GM12873 (cell line): ENCODE measurements around the gene NEURL1B.

ENCODE experiments used
- TF ChIP-seq, protein P1 (sequence below): IDR thresholded peaks from 2 replicates; pipeline ENCODE4 v1.5.1; 2012; ENCODE audit warnings: low read depth, mild to moderate bottlenecking, moderate library complexity, low read length, control low read depth; ENCODE audit not compliant: insufficient read depth; ENCODE audit errors: missing control alignments

Gene NEURL1B

DNA sequence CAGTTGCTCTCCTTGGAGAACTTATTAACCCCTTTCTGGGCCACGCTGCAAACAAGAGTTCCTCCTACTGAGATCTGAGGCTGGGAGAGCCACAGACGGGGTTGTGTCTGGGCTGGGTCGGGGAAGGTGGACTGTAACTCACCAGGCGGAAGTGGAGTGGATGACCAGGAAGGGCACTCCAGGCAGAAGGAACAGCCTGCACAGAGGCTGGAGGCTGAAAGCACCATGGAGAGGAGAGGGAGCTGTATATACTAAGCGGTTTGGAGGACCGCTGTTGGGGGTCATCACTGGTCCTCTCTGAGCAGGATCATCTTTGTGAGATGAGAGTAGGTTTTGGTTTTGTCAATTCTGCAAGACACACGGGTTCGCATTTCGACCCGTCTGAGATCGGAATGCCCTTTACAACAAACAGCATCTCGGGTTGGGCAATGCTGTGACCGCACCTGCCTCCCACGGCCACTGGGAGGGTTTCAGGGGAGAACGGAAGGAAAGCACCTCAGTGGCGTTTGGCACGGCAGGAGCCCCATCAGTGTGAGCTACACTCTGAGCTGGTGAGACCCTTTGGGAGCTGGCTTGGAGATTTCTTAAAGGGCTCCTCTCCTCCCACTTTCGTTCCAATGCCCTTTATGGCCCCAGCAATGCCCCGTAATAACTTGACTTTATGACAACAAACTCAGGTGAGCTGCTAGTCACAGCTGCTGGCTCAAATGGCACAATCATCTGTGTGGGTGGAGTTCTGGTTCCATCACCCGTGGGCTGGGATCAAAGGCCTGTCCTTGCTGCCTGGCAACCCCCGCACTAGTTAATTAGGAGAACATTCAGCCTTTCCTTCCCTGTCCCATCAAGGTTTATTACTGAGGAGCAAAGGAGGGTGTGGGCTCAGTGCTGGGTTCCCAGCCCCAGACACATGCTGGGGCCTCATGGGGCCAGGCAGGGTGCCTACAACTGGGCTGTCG, 18.7 kb upstream of the NEURL1B start:
- TF ChIP-seq, protein P1, sequence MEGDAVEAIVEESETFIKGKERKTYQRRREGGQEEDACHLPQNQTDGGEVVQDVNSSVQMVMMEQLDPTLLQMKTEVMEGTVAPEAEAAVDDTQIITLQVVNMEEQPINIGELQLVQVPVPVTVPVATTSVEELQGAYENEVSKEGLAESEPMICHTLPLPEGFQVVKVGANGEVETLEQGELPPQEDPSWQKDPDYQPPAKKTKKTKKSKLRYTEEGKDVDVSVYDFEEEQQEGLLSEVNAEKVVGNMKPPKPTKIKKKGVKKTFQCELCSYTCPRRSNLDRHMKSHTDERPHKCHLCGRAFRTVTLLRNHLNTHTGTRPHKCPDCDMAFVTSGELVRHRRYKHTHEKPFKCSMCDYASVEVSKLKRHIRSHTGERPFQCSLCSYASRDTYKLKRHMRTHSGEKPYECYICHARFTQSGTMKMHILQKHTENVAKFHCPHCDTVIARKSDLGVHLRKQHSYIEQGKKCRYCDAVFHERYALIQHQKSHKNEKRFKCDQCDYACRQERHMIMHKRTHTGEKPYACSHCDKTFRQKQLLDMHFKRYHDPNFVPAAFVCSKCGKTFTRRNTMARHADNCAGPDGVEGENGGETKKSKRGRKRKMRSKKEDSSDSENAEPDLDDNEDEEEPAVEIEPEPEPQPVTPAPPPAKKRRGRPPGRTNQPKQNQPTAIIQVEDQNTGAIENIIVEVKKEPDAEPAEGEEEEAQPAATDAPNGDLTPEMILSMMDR = peak; percentile 11

DNA sequence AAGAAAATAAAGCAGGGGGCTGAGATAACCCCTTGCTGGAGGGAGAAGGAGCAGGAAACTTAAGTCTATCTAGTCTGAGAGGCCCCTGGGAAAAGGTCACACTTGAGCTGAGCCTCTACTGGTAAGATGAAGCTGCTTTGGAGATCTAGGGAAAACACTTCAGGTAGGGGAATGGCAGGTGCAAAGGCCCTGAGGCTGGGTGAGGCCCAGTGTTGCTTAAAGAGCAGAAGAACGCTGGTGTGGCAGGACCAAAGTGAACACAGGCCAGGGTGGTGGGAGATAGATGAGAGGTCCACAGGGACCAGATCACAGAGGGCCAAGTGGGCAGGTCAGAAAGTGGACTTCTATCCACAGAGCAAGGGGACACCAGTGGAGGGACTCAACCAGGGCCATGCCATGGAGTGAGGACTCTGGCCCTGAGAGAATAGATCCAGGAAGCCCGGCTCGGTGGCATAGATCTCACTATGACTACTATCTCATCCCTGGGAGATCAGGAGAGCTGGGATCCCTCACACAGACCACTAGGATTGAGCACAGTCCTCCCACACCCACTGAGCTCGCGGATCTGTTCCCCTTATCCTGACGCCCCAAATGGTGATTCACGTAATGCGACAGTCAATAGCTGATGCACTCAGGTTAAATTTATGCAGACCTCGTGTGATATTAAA, 17.6 kb upstream of the NEURL1B start:
- TF ChIP-seq, protein P1 = no peak

DNA sequence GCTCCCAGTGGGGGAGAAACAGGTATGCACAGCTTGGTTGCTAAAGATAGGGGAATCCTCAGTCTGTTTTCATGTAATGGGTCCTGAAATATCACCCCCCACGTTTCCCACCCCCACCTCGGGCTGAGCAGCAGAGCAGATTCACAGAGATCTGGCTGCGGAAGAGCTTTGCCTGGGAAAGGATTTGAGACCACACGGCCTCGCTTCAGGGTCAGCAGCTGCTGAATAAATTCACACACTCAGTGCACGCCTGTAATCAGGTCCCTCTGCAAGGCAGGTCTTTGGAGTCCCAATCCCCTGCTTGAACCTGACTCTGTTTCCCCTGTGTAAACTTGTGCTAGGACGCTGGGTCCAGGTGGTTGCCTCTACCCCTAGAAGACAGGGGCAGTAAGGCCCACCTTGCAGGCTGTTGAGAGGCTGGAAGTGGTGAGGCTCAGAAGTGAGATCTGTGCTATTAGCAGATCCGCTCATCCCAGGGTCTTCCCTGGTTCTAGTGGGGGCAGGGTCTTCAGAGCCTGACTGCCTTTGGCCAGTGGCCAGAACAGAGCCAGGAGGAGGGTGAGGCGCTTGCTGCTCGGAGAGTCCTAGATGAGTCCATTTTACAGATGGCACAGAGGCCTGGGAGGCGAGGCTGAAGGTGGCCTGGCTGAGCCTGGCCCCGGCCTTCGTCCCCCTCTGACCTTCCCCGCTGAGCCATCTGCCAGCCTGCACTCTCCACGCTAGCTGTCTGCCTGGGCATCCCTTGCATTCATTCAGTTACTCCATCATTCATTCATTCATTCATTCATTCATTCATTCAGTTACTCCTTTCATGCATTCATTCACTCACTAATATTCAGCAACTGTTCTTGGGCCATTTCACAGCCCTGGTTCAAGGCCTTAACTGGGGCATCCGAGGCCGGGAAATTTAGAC, 16.7 kb upstream of the NEURL1B start:
- TF ChIP-seq, protein P1 = no peak

DNA sequence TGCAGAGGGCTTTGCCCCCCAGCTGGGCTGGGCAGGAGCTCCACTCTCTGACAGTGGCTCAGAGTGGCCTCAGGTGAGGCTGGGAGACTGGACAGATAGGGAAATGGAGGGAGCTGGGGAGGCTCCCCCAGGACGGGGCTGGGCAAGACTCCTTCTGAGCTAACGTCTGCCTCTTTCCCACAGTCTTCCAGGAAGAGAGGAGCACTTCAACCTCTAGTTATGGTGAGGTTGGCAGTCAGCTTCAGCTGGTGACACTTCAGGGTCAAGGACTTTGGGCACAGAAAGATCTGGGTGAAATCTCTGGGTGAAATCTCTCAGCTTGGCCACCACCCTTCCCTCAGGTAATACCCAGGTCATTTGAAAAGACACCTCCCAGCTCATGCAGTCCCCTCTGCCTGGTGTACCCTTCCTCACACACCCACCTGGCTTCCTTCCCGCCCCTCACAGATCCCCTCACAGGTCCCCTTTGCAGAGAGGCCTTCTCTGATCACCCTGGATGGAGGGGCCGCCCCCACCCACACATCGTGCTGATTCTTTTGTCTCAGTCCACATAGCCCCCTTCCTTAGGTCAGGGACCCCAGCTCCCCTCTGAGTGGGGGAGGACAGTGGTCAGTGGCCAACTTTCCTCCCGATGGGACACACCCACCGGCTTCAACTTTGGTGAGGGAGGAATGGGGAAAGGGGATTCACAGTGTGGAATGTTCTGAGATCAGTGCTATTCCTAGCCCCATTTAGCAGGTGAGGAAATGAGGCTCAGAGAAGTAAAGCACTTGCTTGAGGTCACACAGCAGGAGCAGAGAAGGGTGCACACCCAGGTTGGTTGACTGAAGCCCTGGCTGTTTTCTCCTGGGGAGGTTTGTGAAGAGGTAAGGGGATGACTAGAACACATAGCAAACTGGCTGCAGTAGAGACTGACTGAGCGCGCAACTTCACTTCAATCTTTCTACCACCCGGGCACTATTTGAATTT, 15.8 kb upstream of the NEURL1B start:
- TF ChIP-seq, protein P1 = no peak

DNA sequence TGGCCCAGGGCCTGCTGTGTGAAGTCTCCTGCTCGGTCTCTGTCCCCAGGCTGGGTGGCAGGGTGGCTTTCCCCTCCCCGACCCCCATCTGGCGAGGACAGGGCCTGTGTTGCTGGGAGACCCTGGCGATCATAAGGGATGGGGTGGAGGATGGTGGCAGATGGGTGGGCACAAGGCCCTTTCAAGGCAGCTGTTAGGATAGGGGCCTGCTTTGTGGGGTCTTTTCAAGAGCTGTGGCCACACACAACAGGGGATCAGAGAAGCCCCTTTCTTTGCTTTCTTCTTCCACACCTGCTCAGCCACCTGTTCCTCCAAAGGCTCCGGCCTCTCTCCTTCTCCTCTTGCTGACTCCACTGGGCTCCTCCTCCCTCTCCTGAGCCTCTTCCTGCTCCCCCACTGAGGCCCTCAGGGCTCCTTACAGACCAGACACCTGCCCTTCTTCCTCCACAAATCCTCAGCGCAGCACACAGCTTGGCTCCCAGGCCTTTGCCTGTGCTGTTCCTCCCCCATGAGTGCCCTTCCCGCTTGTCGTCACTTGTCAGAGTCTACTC, 15.0 kb upstream of the NEURL1B start:
- TF ChIP-seq, protein P1 = no peak

DNA sequence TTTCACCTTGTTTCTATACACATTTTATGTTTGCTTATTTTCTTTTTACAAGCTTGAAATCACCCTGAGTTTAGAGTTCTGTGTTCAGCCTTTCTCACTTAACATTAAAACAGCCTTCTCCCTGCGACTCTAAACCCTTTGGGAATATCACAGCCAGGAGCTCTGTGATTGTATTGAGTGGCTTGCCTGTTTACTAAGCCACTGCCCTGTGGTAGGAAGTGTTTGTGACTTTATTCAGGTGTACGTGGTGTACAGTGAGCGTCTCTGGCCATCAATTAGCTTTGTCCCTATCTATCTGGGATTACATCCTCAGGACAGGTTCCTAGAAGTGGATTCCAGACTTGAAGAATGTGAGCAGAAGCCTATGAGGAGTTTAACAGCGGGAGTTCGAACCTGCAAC, 11.0 kb upstream of the NEURL1B start:
- TF ChIP-seq, protein P1 = no peak
